Liver (tissue), 1 donor: ENCODE data around the gene ATXN1.

ENCODE experiments used
- YY1 ChIP-seq: IDR thresholded peaks from 2 replicates; pipeline ENCODE4 v1.6.1; 2016; ENCODE audit warnings: antibody characterized with exemption, mild to moderate bottlenecking
- TF ChIP-seq, protein P1 (sequence below): IDR thresholded peaks from 2 replicates; pipeline ENCODE4 v1.6.1; 2016; ENCODE audit warnings: antibody characterized with exemption
- TF ChIP-seq, protein P2 (sequence below): IDR thresholded peaks from 2 replicates; pipeline ENCODE4 v1.6.1; 2016; ENCODE audit warnings: antibody characterized with exemption

GRCh38 chr6:16802071-16802470 is 40.8 kb upstream of the ATXN1 start:
- TF ChIP-seq, protein P1, sequence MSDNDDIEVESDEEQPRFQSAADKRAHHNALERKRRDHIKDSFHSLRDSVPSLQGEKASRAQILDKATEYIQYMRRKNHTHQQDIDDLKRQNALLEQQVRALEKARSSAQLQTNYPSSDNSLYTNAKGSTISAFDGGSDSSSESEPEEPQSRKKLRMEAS, result no peak
- TF ChIP-seq YY1, result no peak
- TF ChIP-seq, protein P2, sequence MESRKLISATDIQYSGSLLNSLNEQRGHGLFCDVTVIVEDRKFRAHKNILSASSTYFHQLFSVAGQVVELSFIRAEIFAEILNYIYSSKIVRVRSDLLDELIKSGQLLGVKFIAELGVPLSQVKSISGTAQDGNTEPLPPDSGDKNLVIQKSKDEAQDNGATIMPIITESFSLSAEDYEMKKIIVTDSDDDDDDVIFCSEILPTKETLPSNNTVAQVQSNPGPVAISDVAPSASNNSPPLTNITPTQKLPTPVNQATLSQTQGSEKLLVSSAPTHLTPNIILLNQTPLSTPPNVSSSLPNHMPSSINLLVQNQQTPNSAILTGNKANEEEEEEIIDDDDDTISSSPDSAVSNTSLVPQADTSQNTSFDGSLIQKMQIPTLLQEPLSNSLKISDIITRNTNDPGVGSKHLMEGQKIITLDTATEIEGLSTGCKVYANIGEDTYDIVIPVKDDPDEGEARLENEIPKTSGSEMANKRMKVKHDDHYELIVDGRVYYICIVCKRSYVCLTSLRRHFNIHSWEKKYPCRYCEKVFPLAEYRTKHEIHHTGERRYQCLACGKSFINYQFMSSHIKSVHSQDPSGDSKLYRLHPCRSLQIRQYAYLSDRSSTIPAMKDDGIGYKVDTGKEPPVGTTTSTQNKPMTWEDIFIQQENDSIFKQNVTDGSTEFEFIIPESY, result no peak
